Muscle layer of duodenum (tissue), 2 donors: Measurements from ENCODE around the gene DENND6A.

Source experiments
- H3K27ac ChIP-seq: one replicate; pipeline ENCODE4 v1.7.0; 2013; ENCODE audit warnings: mild to moderate bottlenecking, low read length
- H3K27me3 ChIP-seq: one replicate; pipeline ENCODE4 v1.7.0; 2013; ENCODE audit warnings: low read depth, mild to moderate bottlenecking, control low read depth, low read length
- H3K36me3 ChIP-seq, 2 donors: one replicate each; pipeline ENCODE4 v1.7.0; 2013; ENCODE audit warnings: low read length in 2 of 2, control low read depth in 1 of 2, mild to moderate bottlenecking in 1 of 2; ENCODE audit not compliant: insufficient read depth in 2 of 2, control insufficient read depth in 1 of 2
- H3K4me1 ChIP-seq, 2 donors: one replicate each; pipeline ENCODE4 v1.7.0; 2013; ENCODE audit warnings: low read length in 2 of 2, mild to moderate bottlenecking in 2 of 2, control low read depth in 1 of 2, moderate library complexity in 1 of 2; ENCODE audit not compliant: insufficient read depth in 2 of 2, control insufficient read depth in 1 of 2
- H3K4me3 ChIP-seq, 2 donors: one replicate each; pipeline ENCODE4 v1.7.0; 2013; ENCODE audit warnings: low read length in 2 of 2, low read depth in 1 of 2, mild to moderate bottlenecking in 1 of 2
- H3K9me3 ChIP-seq, 2 donors: one replicate each; pipeline ENCODE4 v1.7.0; 2013; ENCODE audit warnings: low read length in 2 of 2, control low read depth in 1 of 2, mild to moderate bottlenecking in 1 of 2; ENCODE audit not compliant: control insufficient read depth in 1 of 2
- donor health status: healthy.

DENND6A gene

DNA sequence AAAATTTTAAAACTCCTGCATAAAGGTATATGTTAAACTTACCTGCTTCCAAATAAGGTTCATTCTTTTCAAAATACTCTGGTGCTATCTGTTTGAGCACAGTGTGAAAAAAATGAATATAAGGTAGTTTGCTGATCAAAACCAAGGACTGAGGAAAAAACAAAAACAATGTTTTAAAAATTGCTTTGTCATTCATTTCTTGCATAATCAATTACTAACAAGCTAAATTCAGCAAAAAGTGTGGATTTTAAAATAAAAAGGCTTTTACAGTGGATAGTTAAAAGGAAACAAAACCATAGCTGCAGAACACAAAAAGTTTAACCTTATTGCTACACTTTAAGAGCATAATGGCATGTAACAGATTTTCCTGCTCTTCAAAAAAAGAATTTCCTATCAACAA is 31.5 kb downstream of the DENND6A start:
- Histone ChIP-seq H3K27ac (no peak overlapping the region), H3K36me3 (peaks cover 17 to 22% of the 10 kb centered on the region in 2 donors), H3K9me3 (no peaks in the 10 kb centered on the region), H3K27me3 (no peaks in the 10 kb centered on the region), H3K4me3 (no peak overlapping the region), H3K4me1 (no peaks in the 10 kb centered on the region)

DNA sequence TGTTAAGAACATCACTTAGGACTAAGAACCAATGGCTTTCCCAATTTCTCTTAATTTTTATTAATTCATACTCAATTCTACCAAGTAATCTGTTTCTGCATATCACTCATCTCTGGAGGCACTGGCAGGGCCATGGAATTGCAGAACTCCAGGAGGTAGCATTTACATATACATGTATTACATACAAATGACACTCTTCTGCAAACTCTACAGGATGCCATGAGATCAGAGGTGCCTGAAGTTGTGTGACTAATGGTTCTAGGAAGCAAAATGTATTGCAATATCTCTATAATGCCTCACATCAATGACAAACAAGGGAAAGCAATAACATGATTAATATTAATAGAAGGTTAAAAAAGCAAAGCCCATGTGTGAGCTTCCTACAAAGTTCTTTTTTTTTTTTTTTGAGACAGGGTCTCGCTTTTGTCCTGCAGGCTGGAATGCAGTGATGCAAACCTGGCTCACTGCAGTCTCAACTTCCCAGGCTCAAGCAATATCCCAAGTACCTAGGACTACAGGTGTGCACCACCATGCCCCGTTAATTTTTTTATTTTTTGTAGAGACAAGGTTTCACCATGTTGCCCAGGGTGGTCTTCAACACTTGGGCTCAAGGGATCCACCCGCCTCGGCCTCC is 33.0 kb downstream of the DENND6A start:
- H3K36me3 ChIP-seq: peaks cover 17 to 29% of the 10 kb centered on the region in 2 donors
- H3K27me3 ChIP-seq: no peaks in the 10 kb centered on the region
- H3K4me3 ChIP-seq: no peak overlapping the region
- no peak overlapping the region for H3K27ac ChIP-seq
- no peaks in the 10 kb centered on the region for H3K4me1 ChIP-seq
- H3K9me3 ChIP-seq: no peaks in the 10 kb centered on the region

DNA sequence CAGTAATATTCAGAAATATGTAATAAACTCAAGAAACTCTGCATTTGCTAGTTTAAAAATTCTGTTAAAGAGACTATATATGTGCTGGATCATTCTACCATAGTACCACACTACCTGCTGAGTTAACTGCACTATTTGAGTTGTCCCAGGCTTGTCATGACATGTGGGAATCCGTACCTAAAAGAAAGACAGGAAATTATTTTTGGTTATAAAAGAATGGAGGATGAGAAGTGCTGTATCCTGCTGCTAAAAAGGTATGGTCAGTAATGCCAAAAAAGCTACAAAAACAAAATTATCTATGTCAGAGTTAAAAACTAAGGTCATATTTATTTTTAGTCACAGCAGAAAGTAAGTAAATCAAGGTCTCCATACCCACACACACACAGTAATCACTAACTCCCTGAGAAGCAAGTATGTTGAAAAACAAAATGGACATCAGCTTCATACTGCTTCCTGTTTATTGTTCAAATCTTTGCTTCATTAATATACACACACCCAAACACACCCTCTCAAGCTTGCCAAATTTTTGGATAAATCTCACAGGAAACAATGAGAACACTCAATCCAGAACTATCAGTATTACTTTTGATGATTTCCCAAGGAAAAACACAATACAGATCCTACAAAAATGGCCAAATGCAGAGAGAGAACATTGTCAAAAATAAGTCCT is 33.7 kb downstream of the DENND6A start:
- Histone ChIP-seq H3K4me1 (no peaks in the 10 kb centered on the region), H3K4me3 (no peak overlapping the region), H3K27ac (no peak overlapping the region), H3K9me3 (no peaks in the 10 kb centered on the region), H3K36me3 (peaks cover 17 to 36% of the 10 kb centered on the region in 2 donors), H3K27me3 (no peaks in the 10 kb centered on the region)

DNA sequence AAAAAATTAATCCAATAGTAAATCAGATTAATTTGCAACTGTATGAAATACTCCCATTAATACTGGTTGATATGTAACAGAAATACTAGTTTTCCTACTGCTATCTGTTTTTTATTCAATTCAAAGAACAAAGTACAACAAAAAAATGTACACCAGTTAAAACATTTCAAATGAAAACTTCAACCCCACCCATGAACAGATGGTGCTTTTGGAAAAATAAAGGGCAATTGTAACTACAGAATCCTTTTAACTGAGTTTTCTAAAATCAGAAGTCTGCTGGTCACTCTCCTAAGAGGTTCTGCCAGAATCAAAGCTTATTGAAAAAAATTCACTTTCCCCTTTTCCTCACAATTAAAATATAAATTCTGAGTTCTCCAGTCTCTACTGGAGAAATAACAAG is 34.3 kb downstream of the DENND6A start:
- no peak overlapping the region for H3K27ac ChIP-seq
- H3K4me3 ChIP-seq: no peak overlapping the region
- no peaks in the 10 kb centered on the region for H3K9me3 ChIP-seq
- no peaks in the 10 kb centered on the region for H3K27me3 ChIP-seq
- peaks cover 17 to 36% of the 10 kb centered on the region in 2 donors for H3K36me3 ChIP-seq
- H3K4me1 ChIP-seq: no peaks in the 10 kb centered on the region

DNA sequence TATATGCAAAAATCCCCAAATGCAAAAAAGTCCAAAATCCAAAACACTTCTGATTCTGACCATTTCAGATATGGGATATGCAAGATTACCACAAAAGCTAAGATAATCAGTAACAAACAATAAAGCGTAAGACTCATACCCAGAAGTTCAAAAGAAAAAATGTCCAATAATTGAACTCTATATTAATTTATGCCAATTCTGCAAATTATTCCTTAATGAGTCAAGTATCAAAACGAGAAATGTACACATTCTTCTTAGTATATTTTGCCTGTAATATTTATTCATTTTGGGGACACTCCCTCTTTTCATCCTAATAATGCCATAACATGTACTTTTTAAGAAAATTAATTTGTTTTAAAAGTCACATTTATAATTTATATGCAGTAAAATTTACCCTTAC is 37.1 kb downstream of the DENND6A start:
- H3K4me1 ChIP-seq: no peaks in the 10 kb centered on the region
- no peaks in the 10 kb centered on the region for H3K9me3 ChIP-seq
- no peaks in the 10 kb centered on the region for H3K27me3 ChIP-seq
- H3K27ac ChIP-seq: no peak overlapping the region
- no peak overlapping the region for H3K4me3 ChIP-seq
- peaks cover 11 to 48% of the 10 kb centered on the region in 2 donors for H3K36me3 ChIP-seq

DNA sequence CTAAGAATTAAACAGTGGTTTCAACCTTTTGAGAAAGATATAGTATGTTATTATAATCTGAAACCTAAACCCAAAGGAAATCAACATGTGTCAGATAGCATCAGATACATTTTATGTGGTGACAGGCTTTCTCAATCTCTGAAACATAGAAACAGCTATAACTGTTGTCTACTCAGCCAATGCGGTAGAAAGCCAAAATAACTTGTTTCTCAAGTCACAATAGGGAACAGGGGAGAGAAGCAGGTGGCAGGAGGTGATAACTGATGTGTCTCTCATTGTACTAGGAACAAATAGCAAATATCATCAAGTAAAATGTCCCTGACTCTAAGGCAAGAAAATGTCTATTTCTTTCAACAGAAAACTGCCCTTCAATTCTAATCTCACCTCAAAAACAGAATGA is 38.6 kb downstream of the DENND6A start:
- Histone ChIP-seq H3K4me1 (no peaks in the 10 kb centered on the region), H3K4me3 (no peak overlapping the region), H3K36me3 (peaks cover 11 to 42% of the 10 kb centered on the region in 2 donors), H3K27ac (no peak overlapping the region), H3K27me3 (no peaks in the 10 kb centered on the region), H3K9me3 (no peaks in the 10 kb centered on the region)

DNA sequence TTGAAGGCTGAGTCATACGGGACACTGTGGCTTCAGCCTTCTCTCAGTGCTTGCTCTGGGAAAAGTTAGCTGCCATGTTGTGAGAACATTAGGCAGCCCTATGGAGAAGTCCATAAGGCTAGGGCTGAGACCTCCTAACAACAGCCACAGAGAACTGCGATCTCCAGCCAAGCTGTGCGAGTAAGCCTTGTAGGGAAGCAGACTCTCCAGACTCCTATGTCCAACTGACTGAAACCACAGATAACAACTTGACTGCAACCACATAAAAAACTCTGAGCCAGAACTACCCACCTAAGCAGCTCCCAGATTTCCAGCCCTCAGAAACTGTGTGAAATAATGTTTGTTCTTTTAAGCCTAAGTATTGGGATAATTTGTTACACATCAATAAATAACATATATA is 40.7 kb downstream of the DENND6A start:
- Histone ChIP-seq H3K9me3 (peaks cover 0 to 8% of the 10 kb centered on the region in 2 donors), H3K4me3 (no peak overlapping the region), H3K27ac (no peak overlapping the region), H3K27me3 (no peaks in the 10 kb centered on the region), H3K36me3 (peaks cover 3 to 39% of the 10 kb centered on the region in 2 donors), H3K4me1 (no peaks in the 10 kb centered on the region)

DNA sequence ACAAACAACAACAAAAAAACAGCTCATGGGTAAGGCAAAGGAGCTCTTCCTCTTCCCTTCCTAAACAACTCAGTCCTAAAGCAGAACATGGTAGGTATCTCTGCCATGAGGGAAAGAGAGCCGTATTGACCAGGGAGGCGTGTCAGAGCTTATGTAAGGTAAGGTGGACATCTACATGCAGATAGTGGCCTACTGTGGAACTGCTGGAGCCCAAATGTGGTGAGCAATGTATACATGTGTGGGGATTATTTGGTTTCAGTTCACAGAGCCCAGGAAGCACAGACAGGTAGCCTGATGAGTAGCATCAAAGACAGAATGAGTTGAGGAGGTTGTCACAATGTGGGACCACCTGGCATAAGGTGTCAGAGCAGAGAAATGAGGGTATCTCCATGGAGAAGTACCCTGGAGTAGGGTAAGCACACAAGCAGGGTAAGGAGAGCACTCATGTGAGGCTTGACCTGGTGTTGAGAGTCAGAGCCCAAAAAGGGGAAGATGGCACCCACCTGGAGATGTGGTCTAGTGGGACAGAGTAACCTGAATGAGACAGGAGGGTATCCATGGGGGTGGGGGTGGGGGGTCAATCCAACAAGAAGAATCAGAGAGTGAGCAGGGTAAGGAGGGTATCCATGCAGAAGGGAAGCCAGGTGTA is 45.5 kb downstream of the DENND6A start:
- Histone ChIP-seq H3K27me3 (no peaks in the 10 kb centered on the region), H3K4me1 (no peaks in the 10 kb centered on the region), H3K4me3 (no peak overlapping the region), H3K9me3 (peaks cover 0 to 8% of the 10 kb centered on the region in 2 donors), H3K27ac (no peak overlapping the region), H3K36me3 (peaks cover 13 to 47% of the 10 kb centered on the region in 2 donors)

DNA sequence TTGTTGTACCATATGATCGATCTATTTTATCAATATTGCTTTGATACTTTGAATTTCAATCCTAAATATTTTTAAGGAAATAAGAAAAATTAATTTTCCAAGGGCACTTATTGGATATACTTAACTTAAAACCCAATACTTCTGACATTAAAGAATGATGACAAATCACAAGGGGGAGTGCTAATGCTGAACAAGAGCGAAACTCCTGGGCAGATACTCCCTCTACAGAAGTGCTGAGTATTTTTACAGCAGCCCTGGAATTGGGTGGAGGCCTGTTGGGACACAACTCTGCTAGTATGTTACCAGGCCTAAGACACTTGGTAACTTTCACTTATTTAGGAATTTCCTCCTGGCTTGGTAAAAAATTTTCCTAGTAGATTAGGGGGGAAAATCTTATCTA is 46.2 kb downstream of the DENND6A start:
- Histone ChIP-seq H3K27me3 (no peaks in the 10 kb centered on the region), H3K9me3 (peaks cover 0 to 8% of the 10 kb centered on the region in 2 donors), H3K4me1 (no peaks in the 10 kb centered on the region), H3K27ac (no peak overlapping the region), H3K36me3 (peaks cover 15 to 49% of the 10 kb centered on the region in 2 donors), H3K4me3 (no peak overlapping the region)

DNA sequence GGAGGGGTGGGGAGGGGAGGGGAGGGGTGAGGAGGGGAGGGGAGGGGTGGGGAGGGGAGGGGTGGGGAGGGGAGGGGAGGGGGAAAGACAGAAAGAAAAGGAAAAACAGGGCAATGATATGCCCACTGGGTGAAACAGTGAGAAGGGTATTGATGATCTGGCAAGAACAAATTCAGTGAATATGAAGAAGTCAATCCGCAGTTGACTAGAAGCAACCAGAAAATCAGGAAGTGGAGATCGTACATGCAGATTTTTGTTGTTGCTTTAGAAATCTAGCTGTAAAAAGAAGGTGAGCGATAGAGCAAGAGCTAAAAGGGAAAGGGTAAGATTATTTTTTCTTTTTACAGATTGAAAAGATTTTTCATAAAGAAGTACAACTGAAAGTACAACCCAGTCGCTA is 48.1 kb downstream of the DENND6A start:
- Histone ChIP-seq H3K4me1 (no peaks in the 10 kb centered on the region), H3K9me3 (peaks cover 0 to 8% of the 10 kb centered on the region in 2 donors), H3K36me3 (peaks cover 18 to 49% of the 10 kb centered on the region in 2 donors), H3K4me3 (no peak overlapping the region), H3K27ac (no peak overlapping the region), H3K27me3 (no peaks in the 10 kb centered on the region)

DNA sequence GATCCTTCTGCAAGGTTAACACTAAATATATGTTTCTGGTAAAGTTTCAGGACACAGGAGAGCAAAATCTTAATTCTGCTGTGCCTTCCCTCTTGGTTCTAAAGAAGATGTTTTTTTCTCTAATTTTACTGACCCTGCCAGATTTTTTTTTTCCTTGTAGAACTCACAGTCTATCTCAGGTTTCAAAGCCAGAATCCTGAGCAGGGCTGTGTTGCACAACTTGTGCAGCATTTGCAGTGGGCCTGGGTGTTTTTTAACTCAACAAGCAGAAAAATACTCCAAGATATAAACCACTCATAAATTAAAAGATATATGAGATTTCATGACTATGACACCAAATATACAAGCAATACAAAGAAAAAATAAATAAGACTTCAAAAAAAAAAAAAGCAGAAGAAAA is 55.5 kb downstream of the DENND6A start:
- Histone ChIP-seq H3K27ac (no peak overlapping the region), H3K4me1 (no peaks in the 10 kb centered on the region), H3K4me3 (no peak overlapping the region), H3K36me3 (peaks cover 24 to 51% of the 10 kb centered on the region in 2 donors), H3K9me3 (no peaks in the 10 kb centered on the region), H3K27me3 (no peaks in the 10 kb centered on the region)
